Measurements from ENCODE around the gene DSG1. TPM values are rescaled to one million over a fixed set of nuclear protein-coding genes. Genes with fewer than 3 reads are reported as not detected.

DSG1 gene
- total RNA-seq, 1 experiment from 2014 or later: not detected

DNA sequence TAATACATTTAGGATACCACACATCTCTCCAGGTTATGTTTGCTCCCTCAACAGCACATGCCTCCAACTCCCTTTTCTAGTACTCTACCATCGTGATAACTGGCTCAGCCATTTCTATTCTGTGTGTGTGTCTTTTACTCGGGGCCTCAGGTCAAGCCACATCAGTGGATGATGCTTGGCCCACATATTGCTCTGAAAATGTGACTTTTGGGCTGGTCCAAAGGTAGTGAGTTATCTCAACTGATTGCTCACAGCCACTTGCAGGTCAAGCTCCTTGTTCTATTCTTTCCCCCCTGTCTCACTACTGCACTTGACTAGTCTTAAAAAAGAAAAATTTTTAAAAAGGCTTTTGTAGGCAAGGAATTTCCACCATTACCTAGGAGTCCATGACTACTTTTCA lies 64.1 kb downstream of the DSG1 start:
- Mint-ChIP-seq H3K4me1 (ENCODE audit: low read depth, unreplicated experiment) (no peaks in the 10 kb centered on the region), H3K36me3 (ENCODE audit: insufficient read depth, unreplicated experiment) (no peaks in the 10 kb centered on the region), H3K4me3 (ENCODE audit: unreplicated experiment) (no peak overlapping the region), H3K27me3 (ENCODE audit: insufficient read depth, unreplicated experiment) (no peaks in the 10 kb centered on the region), H3K9me3 (ENCODE audit: unreplicated experiment) (no peaks in the 10 kb centered on the region), H3K27ac (ENCODE audit: unreplicated experiment) (no peak overlapping the region)
- TF ChIP-seq, protein P1, sequence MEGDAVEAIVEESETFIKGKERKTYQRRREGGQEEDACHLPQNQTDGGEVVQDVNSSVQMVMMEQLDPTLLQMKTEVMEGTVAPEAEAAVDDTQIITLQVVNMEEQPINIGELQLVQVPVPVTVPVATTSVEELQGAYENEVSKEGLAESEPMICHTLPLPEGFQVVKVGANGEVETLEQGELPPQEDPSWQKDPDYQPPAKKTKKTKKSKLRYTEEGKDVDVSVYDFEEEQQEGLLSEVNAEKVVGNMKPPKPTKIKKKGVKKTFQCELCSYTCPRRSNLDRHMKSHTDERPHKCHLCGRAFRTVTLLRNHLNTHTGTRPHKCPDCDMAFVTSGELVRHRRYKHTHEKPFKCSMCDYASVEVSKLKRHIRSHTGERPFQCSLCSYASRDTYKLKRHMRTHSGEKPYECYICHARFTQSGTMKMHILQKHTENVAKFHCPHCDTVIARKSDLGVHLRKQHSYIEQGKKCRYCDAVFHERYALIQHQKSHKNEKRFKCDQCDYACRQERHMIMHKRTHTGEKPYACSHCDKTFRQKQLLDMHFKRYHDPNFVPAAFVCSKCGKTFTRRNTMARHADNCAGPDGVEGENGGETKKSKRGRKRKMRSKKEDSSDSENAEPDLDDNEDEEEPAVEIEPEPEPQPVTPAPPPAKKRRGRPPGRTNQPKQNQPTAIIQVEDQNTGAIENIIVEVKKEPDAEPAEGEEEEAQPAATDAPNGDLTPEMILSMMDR (IDR thresholded peaks at IDR 0.05; ENCODE audit: insufficient read depth in 1 of 2, low read depth in 1 of 2, low read length in 1 of 2, severe bottlenecking in 1 of 2, unreplicated experiment in 1 of 2): no peak
- H3K9me3 ChIP-seq: no peaks in the 10 kb centered on the region
- DNase-seq: no peak
- ChIA-PET CTCF (no interaction called here), POLR2A (no interaction called here)
- intact Hi-C loops (cut with micrococcal nuclease; ENCODE audit: unreplicated experiment): no loop called here
- BruUV-seq (replicated peaks): no TSS peak
- no peaks in the 10 kb centered on the region for H3K4me1 ChIP-seq
- no peaks in the 10 kb centered on the region for H3K36me3 ChIP-seq (ENCODE audit: control insufficient read depth, insufficient read depth, low read length)
- H3K4me3 ChIP-seq (ENCODE audit: low read depth, low read length): no peak overlapping the region
- H3K27me3 ChIP-seq (replicated peaks; ENCODE audit: control insufficient read depth, insufficient read depth, low read length): no peaks in the 10 kb centered on the region

DNA sequence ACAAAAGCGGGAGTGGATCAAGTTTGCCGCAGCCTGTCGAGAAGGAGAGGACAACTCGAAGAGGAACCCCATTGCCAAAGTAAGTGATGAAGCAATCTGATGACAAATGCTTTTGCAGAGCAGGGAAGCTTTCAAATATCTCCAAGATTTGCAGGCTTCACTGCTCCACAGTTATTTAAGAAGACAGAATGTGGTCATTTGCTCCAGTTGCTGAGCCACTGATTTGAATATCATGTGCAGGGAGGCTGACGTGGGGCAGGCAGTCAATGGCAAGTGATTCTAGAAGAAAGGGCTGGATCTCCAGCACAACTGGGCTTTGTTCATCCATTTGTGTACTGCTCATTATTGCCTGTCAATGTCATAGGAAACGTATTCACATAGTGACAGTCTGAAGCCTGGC lies 68.8 kb downstream of the DSG1 start:
- Mint-ChIP-seq H3K4me1 (ENCODE audit: low read depth, unreplicated experiment) (peaks cover 6% of the 10 kb centered on the region), H3K4me3 (ENCODE audit: unreplicated experiment) (no peak overlapping the region), H3K27ac (ENCODE audit: unreplicated experiment) (no peak overlapping the region), H3K27me3 (ENCODE audit: insufficient read depth, unreplicated experiment) (peaks cover 2% of the 10 kb centered on the region), H3K36me3 (ENCODE audit: insufficient read depth, unreplicated experiment) (no peaks in the 10 kb centered on the region), H3K9me3 (ENCODE audit: unreplicated experiment) (no peaks in the 10 kb centered on the region)
- intact Hi-C loops (cut with micrococcal nuclease; ENCODE audit: unreplicated experiment): no loop called here
- DNase-seq: no peak
- BruUV-seq (replicated peaks): no TSS peak
- no peaks in the 10 kb centered on the region for H3K9me3 ChIP-seq
- H3K4me3 ChIP-seq (ENCODE audit: low read depth, low read length): no peak overlapping the region
- ChIA-PET CTCF (no interaction called here), POLR2A (no interaction called here)
- H3K27me3 ChIP-seq (replicated peaks; ENCODE audit: control insufficient read depth, insufficient read depth, low read length): no peaks in the 10 kb centered on the region
- no peaks in the 10 kb centered on the region for H3K4me1 ChIP-seq
- TF ChIP-seq, protein P1 (IDR thresholded peaks at IDR 0.05; ENCODE audit: insufficient read depth in 1 of 2, low read depth in 1 of 2, low read length in 1 of 2, severe bottlenecking in 1 of 2, unreplicated experiment in 1 of 2): no peak
- H3K36me3 ChIP-seq (ENCODE audit: control insufficient read depth, insufficient read depth, low read length): no peaks in the 10 kb centered on the region

DNA sequence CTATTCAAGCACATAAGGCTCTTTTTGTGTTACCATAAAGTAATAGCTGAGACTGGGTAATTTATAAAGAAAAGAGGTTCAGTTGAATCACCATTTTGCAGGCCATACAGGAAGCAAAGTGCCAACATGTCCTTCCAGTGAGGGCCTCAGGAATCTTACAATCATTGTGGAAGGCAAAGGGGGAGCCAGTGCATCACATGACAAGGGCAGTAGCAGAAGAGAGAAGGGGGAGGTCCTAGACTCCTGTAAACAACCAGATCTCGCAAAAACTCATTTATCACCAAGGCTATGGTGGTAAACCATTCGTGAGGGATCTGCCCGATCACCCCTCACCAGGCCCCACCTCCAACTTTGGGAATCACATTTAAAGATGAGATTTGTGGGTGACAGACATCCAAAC lies 75.3 kb downstream of the DSG1 start:
- intact Hi-C loops (cut with micrococcal nuclease; ENCODE audit: unreplicated experiment): no loop called here
- H3K27ac Mint-ChIP-seq (ENCODE audit: unreplicated experiment): no peak overlapping the region
- BruUV-seq (replicated peaks): no TSS peak
- no peaks in the 10 kb centered on the region for H3K36me3 Mint-ChIP-seq (ENCODE audit: insufficient read depth, unreplicated experiment)
- H3K4me3 Mint-ChIP-seq (ENCODE audit: unreplicated experiment): no peak overlapping the region
- H3K4me3 ChIP-seq (ENCODE audit: low read depth, low read length): no peak overlapping the region
- no peaks in the 10 kb centered on the region for H3K36me3 ChIP-seq (ENCODE audit: control insufficient read depth, insufficient read depth, low read length)
- TF ChIP-seq, protein P1 (IDR thresholded peaks at IDR 0.05; ENCODE audit: insufficient read depth in 1 of 2, low read depth in 1 of 2, low read length in 1 of 2, severe bottlenecking in 1 of 2, unreplicated experiment in 1 of 2): no peak
- ChIA-PET POLR2A (no interaction called here), CTCF (no interaction called here)
- H3K4me1 Mint-ChIP-seq (ENCODE audit: low read depth, unreplicated experiment): peaks cover 6% of the 10 kb centered on the region
- DNase-seq: no peak
- no peaks in the 10 kb centered on the region for H3K27me3 ChIP-seq (replicated peaks; ENCODE audit: control insufficient read depth, insufficient read depth, low read length)
- H3K9me3 Mint-ChIP-seq (ENCODE audit: unreplicated experiment): no peaks in the 10 kb centered on the region
- H3K9me3 ChIP-seq: no peaks in the 10 kb centered on the region
- H3K27me3 Mint-ChIP-seq (ENCODE audit: insufficient read depth, unreplicated experiment): peaks cover 2% of the 10 kb centered on the region
- H3K4me1 ChIP-seq: no peaks in the 10 kb centered on the region

All from Caco-2 (cell line).